ENCODE results near the gene FHIT.
"Not testable (repeated sequence)": the region's sequence is repeated elsewhere in the genome, so short reads cannot be mapped to it uniquely, and the experiment has no call there.

FHIT gene

GRCh38 chr3:60992395-60992794 lies 258.9 kb downstream of the FHIT start:
- H3K9me3 ChIP-seq, result no peaks in the 10 kb centered on the region
- DNase-seq, result no peak
- no peaks in the 10 kb centered on the region for H3K4me1 ChIP-seq
- TF ChIP-seq CTCF (IDR thresholded peaks at IDR 0.05; ENCODE audit: low read depth, low read length), result no peak
- H3K4me3 ChIP-seq (ENCODE audit: low read depth, low read length), result no peak overlapping the region
- no peaks in the 10 kb centered on the region for H3K27me3 ChIP-seq
- H3K36me3 ChIP-seq, result no peaks in the 10 kb centered on the region

GRCh38 chr3:60990442-60990730 lies 260.9 kb downstream of the FHIT start:
- Histone ChIP-seq H3K4me1 (no peaks in the 10 kb centered on the region), H3K27me3 (no peaks in the 10 kb centered on the region), H3K9me3 (no peaks in the 10 kb centered on the region), H3K36me3 (no peaks in the 10 kb centered on the region), H3K4me3 (ENCODE audit: low read depth, low read length) (no peak overlapping the region)
- no peak for TF ChIP-seq CTCF (IDR thresholded peaks at IDR 0.05; ENCODE audit: low read depth, low read length)
- no peak for DNase-seq

GRCh38 chr3:60989626-60990441 lies 261.4 kb downstream of the FHIT start:
- Histone ChIP-seq H3K27me3 (no peaks in the 10 kb centered on the region), H3K36me3 (no peaks in the 10 kb centered on the region), H3K4me1 (no peaks in the 10 kb centered on the region), H3K9me3 (no peaks in the 10 kb centered on the region), H3K4me3 (ENCODE audit: low read depth, low read length) (no peak overlapping the region)
- TF ChIP-seq CTCF (IDR thresholded peaks at IDR 0.05; ENCODE audit: low read depth, low read length), result no peak
- no peak for DNase-seq

- DNase-seq; H3K4me3 ChIP-seq (ENCODE audit: low read depth, low read length); H3K27me3 ChIP-seq; H3K36me3 ChIP-seq; H3K4me1 ChIP-seq; H3K9me3 ChIP-seq: not testable (repeated sequence)
Measured at GRCh38 chr3:60987191-60987590, 264.1 kb downstream of the FHIT start.

GRCh38 chr3:60986552-60986951 lies 264.7 kb downstream of the FHIT start:
- no peaks in the 10 kb centered on the region for H3K9me3 ChIP-seq
- H3K27me3 ChIP-seq, result no peaks in the 10 kb centered on the region
- no peak for TF ChIP-seq CTCF (IDR thresholded peaks at IDR 0.05; ENCODE audit: low read depth, low read length)
- no peaks in the 10 kb centered on the region for H3K36me3 ChIP-seq
- no peak for DNase-seq
- H3K4me3 ChIP-seq (ENCODE audit: low read depth, low read length), result no peak overlapping the region
- H3K4me1 ChIP-seq, result no peaks in the 10 kb centered on the region

- Histone ChIP-seq H3K9me3 (no peaks in the 10 kb centered on the region), H3K4me1 (no peaks in the 10 kb centered on the region), H3K4me3 (ENCODE audit: low read depth, low read length) (no peak overlapping the region), H3K27me3 (no peaks in the 10 kb centered on the region), H3K36me3 (no peaks in the 10 kb centered on the region)
- no peak for DNase-seq
- TF ChIP-seq CTCF (IDR thresholded peaks at IDR 0.05; ENCODE audit: low read depth, low read length), result no peak
Measured at GRCh38 chr3:60983906-60984305, 267.3 kb downstream of the FHIT start.

GRCh38 chr3:60980342-60980692 lies 270.9 kb downstream of the FHIT start:
- H3K36me3 ChIP-seq, result no peaks in the 10 kb centered on the region

More at GRCh38 chr3:60980342-60980692, 270.9 kb downstream of the FHIT start:
- no peak for DNase-seq
- Histone ChIP-seq H3K4me3 (ENCODE audit: low read depth, low read length) (no peak overlapping the region), H3K4me1 (no peaks in the 10 kb centered on the region), H3K9me3 (no peaks in the 10 kb centered on the region), H3K27me3 (no peaks in the 10 kb centered on the region)
- TF ChIP-seq CTCF (IDR thresholded peaks at IDR 0.05; ENCODE audit: low read depth, low read length), result no peak
